ENCODE data around the gene DDX47. TPM values are rescaled to one million over a fixed set of nuclear protein-coding genes. Genes with fewer than 3 reads are reported as not detected.

DDX47 gene
- total RNA-seq, result 42.0 TPM

DNA sequence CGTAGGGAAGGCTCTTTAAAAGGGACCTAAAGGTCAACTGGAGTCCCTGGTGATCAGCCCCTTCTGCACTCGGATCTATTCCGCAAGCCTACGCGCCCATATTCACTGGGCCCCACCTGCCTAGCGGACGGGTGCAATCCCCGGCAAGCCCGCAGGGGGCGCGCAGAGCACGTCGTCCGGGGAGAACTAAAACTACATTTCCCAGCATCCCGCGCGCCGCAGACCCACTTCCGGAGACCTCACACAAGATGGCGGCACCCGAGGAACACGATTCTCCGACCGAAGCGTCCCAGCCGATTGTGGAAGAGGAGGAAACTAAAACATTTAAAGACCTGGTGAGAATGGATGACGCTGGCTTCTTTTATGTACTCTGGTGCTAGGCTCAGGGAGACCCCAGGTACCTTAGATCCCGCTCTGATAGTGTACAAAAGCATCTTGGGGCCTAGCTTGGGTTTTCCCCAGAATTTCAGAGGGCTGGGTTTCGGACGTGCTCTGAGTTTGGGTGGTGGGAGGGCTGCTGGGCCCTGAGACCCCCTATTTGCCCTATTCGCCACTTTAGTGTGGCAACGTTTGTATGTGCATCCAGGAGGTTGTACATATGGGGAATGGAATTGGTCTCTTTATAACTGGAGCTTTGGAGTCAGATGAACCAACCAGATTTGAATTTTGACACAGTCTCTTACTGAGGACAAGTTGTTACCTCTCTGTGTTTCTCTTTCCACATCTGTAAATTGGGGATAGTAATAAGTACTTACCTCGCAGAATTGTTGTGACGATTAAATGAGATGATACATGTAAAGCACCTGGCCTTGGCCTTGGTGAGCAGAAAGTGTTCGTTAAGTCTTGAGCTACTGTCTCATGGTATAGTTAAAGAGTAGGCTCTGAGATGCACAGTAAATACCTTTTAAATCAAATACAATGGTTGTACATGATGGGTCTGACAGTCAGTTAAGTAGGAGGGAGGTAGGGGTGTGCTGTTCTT, at the start of gene DDX47:
Gene DDX47 (plus strand): TSS at position 227 of the 982 bp plus-strand sequence. CDS start 22 bp downstream, at position 249.
- peak in 1 of 2 donors; percentile 91 for DNase-seq (ENCODE audit: extremely low spot score in 2 of 2)
- Histone ChIP-seq H3K36me3 (no peaks in the 10 kb centered on the region), H3K4me1 (peaks cover 37% of the 10 kb centered on the region), H3K27ac (peak within 1 kb of the TSS; percentile 61), H3K4me3 (peak within 1 kb of the TSS; percentile 72 to 91), H3K27me3 (no peaks in the 10 kb centered on the region), H3K9me3 (no peaks in the 10 kb centered on the region)
- intact Hi-C loops (cut with DNase I), result no loop called here
- peak in 1 of 2 donors; percentile 15 for TF ChIP-seq POLR2A (IDR thresholded peaks at IDR 0.05)
- TF ChIP-seq POLR2AphosphoS5 (IDR thresholded peaks at IDR 0.05; ENCODE audit: insufficient read depth in 1 of 2, low read depth in 1 of 2), result peak; percentile 83 to 96
- TF ChIP-seq CTCF (IDR thresholded peaks at IDR 0.05), result peak; percentile 90 to 98 (median 98)

DNA sequence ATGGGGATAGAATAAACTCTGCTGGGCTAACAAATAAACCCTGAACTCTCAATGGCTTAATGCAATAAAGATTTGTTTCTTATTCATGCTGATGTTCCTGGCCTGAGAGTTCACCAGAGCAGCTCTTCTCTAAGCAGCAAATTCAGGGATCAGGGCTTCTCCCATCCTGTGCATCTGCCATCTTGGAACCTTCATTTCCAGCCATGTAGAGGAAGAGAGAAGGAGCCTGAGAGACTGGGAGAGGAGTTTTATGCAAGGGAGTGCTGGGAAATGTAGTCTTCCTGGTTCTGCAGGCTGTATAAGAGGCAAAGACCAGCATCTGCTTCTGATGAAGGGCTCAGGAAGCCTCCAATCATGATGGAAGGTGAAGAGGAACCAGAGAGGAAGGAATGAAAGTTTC, 48.3 kb upstream of the DDX47 start:
- intact Hi-C loops (cut with DNase I), result no loop called here
- Histone ChIP-seq H3K4me3 (no peak overlapping the region), H3K27me3 (no peaks in the 10 kb centered on the region), H3K4me1 (no peaks in the 10 kb centered on the region), H3K27ac (no peak overlapping the region), H3K36me3 (no peaks in the 10 kb centered on the region), H3K9me3 (no peaks in the 10 kb centered on the region)
- peak in 1 of 2 donors; percentile 18 for DNase-seq (ENCODE audit: extremely low spot score in 2 of 2)
- TF ChIP-seq POLR2A (IDR thresholded peaks at IDR 0.05), result no peak
- no peak for TF ChIP-seq CTCF (IDR thresholded peaks at IDR 0.05)
- TF ChIP-seq POLR2AphosphoS5 (IDR thresholded peaks at IDR 0.05; ENCODE audit: insufficient read depth in 1 of 2, low read depth in 1 of 2), result no peak

GRCh38 chr12:12770262-12770661, 42.9 kb upstream of the DDX47 start:
- intact Hi-C loops (cut with DNase I), result no loop called here

GRCh38 chr12:12774791-12775190, 38.4 kb upstream of the DDX47 start:
- Histone ChIP-seq H3K36me3 (no peaks in the 10 kb centered on the region), H3K27me3 (no peaks in the 10 kb centered on the region), H3K9me3 (no peaks in the 10 kb centered on the region), H3K4me1 (no peaks in the 10 kb centered on the region), H3K27ac (no peak overlapping the region), H3K4me3 (no peak overlapping the region)
- no peak for TF ChIP-seq CTCF (IDR thresholded peaks at IDR 0.05)
- no peak for TF ChIP-seq POLR2AphosphoS5 (IDR thresholded peaks at IDR 0.05; ENCODE audit: insufficient read depth in 1 of 2, low read depth in 1 of 2)
- TF ChIP-seq POLR2A (IDR thresholded peaks at IDR 0.05), result no peak
- intact Hi-C loops (cut with DNase I), result no loop called here
- no peak for DNase-seq (ENCODE audit: extremely low spot score in 2 of 2)

More at GRCh38 chr12:12770262-12770661, 42.9 kb upstream of the DDX47 start:
- Histone ChIP-seq H3K4me1 (no peaks in the 10 kb centered on the region), H3K36me3 (no peaks in the 10 kb centered on the region), H3K27me3 (no peaks in the 10 kb centered on the region), H3K9me3 (no peaks in the 10 kb centered on the region), H3K4me3 (no peak overlapping the region), H3K27ac (no peak overlapping the region)
- no peak for TF ChIP-seq POLR2AphosphoS5 (IDR thresholded peaks at IDR 0.05; ENCODE audit: insufficient read depth in 1 of 2, low read depth in 1 of 2)
- no peak for TF ChIP-seq CTCF (IDR thresholded peaks at IDR 0.05)
- DNase-seq (ENCODE audit: extremely low spot score in 2 of 2), result no peak

- no peaks in the 10 kb centered on the region for H3K36me3 ChIP-seq
- no peaks in the 10 kb centered on the region for H3K27me3 ChIP-seq
- no peaks in the 10 kb centered on the region for H3K4me1 ChIP-seq
- H3K27ac ChIP-seq, result no peak overlapping the region
- intact Hi-C loops (cut with DNase I), result no loop called here
- TF ChIP-seq POLR2AphosphoS5 (IDR thresholded peaks at IDR 0.05; ENCODE audit: insufficient read depth in 1 of 2, low read depth in 1 of 2), result no peak
- no peak for TF ChIP-seq POLR2A (IDR thresholded peaks at IDR 0.05)
- TF ChIP-seq CTCF (IDR thresholded peaks at IDR 0.05), result no peak
- no peaks in the 10 kb centered on the region for H3K9me3 ChIP-seq
- no peak overlapping the region for H3K4me3 ChIP-seq
- no peak for DNase-seq (ENCODE audit: extremely low spot score in 2 of 2)
Observed at GRCh38 chr12:12776261-12776660, 36.9 kb upstream of the DDX47 start.
